HG02885 (cell line): ENCODE measurements around the gene PIEZO1.

Source experiments
- ATAC-seq: cut with Tn5 transposase; IDR thresholded peaks from one replicate; pipeline ENCODE4 v1.9.1; 2021; ENCODE audit warnings: mild to moderate bottlenecking; ENCODE audit not compliant: unreplicated experiment, poor library complexity

The PIEZO1 gene

DNA sequence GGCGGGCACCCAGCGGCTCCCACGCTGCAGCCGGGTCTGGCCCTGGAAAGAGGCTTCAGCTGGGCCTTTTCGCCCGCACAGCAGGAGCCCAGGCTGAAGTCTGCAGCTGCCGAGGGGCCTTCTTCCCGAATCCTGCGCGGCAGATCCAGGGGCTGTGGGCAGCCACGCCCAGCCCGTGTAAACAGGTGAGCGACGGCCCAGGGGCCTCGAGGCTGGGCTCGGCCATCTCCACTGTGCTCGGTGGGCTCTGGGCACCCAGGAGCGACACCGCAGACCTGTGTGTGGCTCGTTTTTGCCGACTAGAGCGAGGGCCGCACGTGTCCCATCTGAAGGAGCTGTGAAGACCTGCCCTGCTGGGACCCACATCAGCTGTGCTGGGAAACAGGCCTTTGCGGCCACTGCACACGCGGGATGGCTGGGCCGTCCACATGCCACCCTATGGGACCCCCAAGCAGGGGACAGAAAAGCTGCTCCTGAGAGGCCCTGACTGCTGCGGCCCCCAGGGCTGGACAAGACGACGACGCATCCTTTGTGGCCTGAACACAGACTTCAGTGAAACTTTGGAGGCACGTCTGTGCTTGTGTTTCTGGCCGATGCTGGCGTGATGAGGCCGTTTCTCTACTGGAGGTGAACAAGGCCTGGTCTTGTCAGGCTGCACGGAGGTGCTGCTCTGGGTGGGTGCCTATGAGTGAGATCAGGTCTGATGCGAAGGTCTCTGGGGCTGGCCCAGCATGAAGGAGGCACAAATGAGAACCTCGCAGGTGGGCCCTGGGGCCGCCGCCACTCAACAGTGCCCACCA lies 31.9 kb upstream of the PIEZO1 start:
- no peak for ATAC-seq

GRCh38 chr16:88815901-88816589 lies 31.0 kb upstream of the PIEZO1 start:
- ATAC-seq: no peak

GRCh38 chr16:88815227-88815626 lies 30.2 kb upstream of the PIEZO1 start:
- no peak for ATAC-seq

DNA sequence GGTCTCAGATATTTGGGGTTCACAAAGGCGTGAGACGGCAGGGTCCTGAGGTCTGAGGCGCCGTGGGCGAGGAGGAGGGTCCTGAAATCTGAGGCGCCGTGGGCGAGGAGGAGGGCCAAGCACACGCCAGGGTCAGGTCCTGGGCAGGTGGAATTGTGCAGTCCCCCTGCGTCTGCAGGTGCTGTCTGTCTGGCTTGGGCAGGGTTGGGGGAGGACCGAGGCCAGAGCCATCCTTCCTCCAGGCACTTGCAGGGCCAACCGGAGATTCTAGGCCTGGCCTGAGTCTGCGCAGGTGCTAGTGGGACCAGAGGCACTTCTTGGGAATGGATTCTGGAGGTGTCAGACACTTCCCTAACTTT lies 29.1 kb upstream of the PIEZO1 start:
- ATAC-seq: no peak

GRCh38 chr16:88813269-88814143 lies 28.5 kb upstream of the PIEZO1 start:
- no peak for ATAC-seq

- no peak for ATAC-seq
Measured at GRCh38 chr16:88812513-88813268, 27.7 kb upstream of the PIEZO1 start.

GRCh38 chr16:88811769-88812512 lies 26.9 kb upstream of the PIEZO1 start, which contains the start of gene APRT:
TSS of gene APRT (minus strand) at chr16:88811928. CDS start at chr16:88811899, 29 bp downstream.
- peak; percentile 79 for ATAC-seq

- peak; percentile 41 for ATAC-seq
Measured at GRCh38 chr16:88810912-88811768, 26.1 kb upstream of the PIEZO1 start.

- ATAC-seq: no peak
Measured at GRCh38 chr16:88810166-88810911, 25.3 kb upstream of the PIEZO1 start.

- no peak for ATAC-seq
Measured at GRCh38 chr16:88809676-88810165, 24.7 kb upstream of the PIEZO1 start.

GRCh38 chr16:88809068-88809675 lies 24.2 kb upstream of the PIEZO1 start:
- ATAC-seq: no peak

DNA sequence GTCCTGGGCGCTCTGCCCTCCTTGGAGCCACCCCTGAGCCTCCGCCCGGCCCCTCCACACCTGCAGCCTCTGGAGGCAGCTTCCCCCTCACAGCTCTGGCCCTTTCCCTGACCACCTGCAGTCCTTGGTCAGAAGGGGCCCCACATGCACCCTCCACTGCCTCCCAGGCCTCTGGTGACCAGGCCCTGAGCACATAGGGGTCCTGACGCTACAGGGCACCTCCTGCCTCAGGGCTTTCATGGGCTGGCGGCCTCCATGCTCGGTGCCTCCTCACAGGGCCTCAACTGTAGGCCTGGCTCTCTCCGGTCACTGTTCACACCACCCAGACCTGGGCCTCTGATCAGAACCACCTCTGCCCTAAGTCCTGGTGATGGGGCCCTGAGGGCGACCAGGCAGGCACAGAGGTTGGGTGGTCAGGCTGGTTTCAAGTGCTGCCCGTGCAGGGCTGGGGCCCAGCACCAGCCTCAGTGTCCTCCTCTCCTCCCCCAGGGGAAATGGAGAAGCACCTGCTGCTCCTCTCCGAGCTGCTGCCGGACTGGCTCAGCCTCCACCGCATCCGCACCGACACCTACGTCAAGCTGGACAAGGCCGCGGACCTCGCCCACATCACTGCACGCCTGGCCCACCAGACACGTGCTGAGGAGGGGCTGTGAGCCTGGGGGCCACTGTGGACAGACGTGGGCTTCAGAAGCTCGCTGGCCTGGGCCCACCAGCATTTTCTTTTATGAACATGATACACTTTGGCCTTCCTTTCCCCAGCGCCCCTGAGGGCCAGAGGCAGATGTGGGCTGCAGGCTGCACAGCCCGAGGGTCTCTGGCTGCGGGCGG lies 22.8 kb upstream of the PIEZO1 start:
- ATAC-seq: no peak

- ATAC-seq: no peak
Measured at GRCh38 chr16:88807142-88807625, 22.2 kb upstream of the PIEZO1 start.

DNA sequence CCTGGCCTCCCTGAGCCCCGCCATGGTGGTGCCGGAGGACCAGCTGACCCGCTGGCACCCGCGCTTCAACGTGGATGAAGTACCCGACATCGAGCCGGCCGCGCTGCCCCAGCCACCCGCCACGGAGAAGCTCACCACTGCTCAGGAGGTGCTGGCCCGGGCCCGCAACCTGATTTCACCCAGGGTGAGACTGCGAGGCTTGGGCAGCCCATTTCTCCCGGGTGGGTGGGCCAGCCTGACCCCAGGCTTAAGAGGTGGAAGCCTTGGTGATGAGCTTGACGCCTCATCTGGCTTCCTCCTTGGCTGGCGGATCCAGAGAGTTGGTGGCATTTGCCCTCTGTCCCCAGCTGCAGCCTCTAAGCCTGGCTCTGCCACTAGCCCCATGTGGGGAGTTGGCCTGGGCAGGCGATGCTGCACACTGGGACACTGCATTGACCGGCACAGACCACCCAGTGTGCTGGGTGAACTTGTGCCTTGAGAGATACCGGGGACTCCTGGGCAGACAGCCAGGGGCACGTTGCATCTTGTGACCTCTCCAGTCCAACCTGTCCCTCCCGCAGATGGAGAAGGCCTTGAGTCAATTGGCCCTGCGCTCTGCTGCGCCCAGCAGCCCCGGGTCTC lies 21.6 kb upstream of the PIEZO1 start:
- no peak for ATAC-seq

DNA sequence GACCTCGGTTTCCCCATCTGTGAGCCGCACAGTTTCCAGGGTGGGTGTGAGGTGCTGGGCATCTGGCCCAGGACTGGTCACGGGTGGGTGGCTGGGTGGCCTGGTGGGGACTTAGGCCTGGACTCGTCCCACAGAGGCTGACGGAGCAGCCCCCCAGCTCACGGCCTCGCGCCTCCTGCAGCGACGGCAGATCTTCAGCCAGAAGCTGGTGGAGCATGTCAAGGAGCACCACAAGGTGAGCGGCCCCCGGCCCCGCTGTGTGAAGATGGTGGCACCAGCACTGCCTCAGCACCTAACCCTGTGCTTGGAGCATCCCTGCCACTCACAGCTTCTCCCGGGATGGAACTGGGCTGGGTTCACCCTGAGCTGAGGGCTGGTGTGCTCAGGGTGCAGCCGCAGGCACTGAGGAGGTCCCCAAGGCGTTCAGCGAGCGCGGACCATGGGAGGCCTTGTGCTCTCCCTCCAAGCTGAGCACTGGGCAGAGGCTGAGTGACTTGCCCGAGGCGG lies 20.9 kb upstream of the PIEZO1 start:
- no peak for ATAC-seq

DNA sequence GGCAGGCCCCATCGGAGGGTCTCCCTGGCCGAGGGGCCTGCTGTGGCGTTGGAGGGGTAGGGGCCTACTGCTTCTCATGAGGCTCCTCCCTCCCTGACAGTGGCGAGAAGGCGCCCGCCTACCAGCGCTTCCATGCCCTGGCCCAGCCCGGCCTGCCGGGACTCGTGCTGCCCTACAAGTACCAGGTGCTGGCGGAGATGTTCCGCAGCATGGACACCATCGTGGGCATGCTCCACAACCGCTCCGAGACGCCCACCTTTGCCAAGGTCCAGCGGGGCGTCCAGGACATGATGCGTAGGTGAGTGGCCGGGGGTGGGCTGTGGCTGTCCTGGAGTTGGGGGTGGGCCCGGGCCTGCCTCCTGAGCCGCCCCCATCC lies 20.3 kb upstream of the PIEZO1 start:
- no peak for ATAC-seq
